ENCODE results near the gene MRPL55.

Gene MRPL55

GRCh38 chr1:228082918-228083870 lies 25.9 kb downstream of the MRPL55 start:
- no peak for DNase-seq

DNA sequence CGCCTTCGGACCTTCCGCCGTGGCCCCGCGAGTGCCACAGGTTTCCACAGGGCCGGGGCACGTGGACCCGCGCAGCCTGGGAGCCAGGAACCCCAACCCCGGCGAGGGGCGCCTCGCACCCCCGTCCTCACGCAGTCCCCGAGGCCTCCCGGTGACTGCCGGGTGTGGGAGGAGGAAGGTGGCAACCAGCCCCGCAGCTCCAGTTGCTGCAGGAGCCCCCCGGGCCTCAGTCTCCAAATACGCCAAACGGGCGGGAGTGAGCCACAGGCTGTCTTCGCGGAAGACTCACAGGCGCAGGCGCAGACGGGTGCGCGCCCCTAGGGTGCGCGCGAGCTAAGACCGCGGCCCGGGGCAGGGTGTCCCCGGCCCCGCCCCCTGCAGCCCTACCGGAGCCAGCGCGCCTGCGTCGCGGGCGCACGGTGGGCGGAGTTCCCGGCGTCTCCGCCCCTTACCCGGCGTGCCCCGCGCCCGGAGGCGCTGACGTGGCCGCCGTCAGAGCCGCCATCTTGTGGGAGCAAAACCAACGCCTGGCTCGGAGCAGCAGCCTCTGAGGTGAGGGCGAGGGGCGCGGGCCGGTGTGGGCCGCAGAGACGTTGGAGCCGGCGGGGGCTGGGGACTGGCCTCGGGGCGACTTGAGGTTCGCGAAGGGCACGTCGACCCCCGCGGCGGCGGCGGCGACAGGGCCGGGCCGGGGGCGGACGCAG lies 26.7 kb downstream of the MRPL55 start, which contains the start of gene ARF1:
TSS of gene ARF1 (plus strand) at position 495 of the 704 bp plus-strand sequence. CDS start 14,407 bp downstream, outside the sequence.
- peak; percentile 80 to 81 for DNase-seq

DNA sequence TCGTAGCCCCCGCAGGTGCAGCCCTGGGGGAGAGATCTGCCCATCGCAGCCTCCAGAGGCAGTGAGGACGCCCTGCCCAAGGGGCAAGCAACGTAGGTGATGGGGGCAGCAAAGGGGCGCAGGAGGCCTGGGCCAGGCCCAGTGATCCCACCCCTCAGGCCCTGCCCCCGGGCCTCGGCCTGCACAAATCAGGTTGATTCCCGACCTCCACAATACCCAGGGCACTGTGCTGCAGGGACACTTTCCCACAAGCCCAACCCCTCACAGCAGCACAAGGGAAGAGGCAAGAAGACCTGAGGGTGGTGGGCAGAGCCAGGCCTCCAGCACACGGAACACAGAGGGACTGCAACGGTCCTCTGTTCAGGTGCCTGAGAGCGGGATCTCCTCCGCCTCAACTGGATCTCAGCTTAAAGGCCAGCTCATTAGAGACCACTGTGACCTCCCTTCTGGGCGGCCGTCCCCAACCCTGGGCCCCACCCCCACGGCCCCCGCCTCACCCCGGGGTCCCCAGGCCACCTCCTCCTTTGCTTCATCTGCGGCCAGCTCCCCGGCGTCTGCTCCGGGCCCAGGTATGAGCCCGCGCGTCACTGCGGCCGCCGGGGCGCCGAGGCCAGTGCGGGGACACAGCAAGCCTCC lies 27.4 kb downstream of the MRPL55 start:
- DNase-seq, result no peak

- DNase-seq, result no peak
Observed at GRCh38 chr1:228081144-228081543, 28.0 kb downstream of the MRPL55 start.

DNA sequence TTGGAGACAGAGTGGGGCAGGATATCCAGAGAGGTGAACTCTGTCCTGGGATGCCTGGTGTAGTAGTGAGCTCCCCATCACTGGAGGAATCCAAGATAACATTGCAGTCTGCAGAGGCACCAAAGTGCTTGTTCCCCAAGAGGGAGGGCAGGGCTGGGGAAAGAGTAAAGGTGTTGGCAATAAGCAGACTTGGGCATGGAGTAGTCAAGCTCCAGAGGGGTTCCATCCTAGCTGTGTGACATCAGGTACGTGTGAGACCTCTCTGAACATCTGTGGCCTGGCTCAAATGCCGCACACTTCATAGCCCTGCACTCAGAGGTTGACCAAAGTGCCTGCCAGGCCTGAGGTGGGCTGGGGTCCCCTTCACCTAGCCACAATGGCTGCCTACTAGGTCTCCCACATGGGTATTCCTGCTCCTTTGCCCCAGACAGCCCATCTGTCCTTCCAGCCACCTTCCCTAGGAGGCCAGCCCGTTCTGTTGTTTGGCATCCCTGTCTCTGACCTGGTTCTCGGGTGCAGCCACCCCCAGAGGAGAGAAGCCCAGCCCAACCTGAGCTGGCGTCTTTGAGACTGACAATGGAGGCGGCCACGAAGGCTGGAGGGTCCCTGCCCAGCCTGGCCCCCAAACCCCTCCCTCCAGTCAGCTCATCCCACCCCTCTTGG lies 29.4 kb downstream of the MRPL55 start:
- DNase-seq, result no peak

GRCh38 chr1:228079013-228079412 lies 30.1 kb downstream of the MRPL55 start:
- DNase-seq, result no peak

DNA sequence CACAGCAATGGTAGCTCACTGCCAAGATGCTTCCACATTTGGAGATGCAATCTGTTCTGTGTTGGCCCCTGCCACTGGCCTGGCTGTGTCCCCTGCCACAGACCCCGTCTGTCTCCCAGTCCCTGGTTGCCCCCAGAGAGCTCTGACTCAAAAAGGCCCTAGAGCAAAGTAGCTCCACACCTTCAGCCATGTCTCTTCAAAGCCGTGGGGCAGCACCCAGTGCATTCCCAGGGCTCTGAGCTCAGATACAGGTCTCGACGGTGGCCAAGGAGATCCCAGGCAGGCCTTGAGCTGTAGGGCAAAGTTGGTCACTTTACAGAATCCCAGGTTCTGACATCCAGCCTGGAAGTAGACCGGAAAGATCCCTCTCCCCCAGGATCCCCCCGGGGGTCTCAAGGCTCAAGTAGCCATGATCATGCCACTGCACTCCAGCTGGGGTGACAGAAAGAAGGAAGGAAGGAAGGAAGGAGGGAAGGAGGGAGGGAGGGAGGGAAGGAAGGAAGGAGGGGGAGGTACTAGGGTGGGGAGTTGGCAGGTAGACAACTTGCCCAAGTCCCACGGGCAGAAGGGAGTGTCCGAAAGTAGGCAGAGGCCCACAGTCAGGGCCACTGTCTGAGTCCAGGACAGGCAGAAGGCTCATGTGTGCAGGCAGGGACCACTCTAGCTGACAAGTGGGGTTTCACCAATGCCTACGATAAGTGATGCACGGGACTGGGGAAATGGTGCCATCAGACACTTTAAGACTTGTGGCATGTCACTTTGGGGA lies 31.4 kb downstream of the MRPL55 start:
- no peak for DNase-seq

GRCh38 chr1:228076796-228077430 lies 32.2 kb downstream of the MRPL55 start:
- DNase-seq, result no peak

DNA sequence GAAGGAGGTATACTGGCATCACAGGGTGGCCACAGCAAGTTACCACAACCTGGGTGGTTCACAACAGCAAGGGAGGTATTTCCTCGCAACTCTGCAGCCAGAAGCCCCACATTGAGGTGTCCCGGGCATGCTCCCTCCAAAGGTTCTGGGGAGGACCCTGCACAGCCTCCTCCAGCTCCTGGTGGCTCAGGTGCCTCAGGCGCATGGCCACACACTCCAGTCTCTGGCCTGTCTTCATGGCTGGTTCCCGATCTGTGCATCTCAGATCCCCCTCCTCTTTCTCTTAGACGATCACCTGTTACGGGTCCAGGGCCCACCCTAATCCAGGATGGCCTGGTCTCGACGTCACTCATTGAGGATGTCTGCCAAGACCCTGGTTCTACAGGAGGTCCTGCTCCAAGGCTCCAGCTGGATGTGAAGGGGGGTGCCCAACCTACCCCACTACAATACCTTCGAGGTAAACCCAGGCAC lies 33.3 kb downstream of the MRPL55 start:
- DNase-seq, result no peak

DNA sequence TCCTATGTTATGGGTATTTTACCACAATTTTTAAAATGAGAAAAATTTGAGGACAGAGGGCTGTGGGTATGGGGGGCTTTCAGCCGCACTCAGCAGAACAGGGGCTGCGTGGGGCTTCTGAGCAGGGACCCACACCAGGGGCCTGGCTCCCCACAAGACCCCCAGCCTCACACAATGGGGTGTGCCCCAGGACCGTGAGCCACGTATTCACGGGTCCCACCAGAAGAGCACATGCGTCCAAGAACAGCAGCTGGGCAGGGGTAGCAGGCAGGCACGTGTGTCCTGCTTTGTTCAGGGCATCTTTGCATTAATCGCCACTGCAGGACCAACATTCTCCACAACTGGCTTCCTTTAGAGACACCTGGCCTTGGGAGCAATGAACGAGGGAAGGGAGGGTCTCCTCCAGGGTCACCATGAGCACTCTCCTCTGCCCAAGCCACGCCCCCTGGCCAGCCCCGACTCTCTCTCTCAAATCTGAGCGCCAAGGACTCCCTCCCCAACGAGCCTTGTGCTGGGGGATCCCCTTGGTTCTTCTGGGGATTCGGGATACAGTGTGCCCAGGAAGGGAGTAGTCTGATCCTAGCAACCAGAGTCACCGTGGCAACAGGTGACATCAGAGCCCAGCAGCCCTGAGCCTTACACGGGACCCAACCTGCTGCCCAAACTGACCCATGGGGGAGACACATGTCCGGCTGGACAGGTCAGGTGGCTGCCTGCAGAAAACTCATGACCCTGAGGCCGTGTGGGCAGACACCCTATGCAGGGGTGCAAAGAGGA lies 34.0 kb downstream of the MRPL55 start:
- DNase-seq, result no peak

DNA sequence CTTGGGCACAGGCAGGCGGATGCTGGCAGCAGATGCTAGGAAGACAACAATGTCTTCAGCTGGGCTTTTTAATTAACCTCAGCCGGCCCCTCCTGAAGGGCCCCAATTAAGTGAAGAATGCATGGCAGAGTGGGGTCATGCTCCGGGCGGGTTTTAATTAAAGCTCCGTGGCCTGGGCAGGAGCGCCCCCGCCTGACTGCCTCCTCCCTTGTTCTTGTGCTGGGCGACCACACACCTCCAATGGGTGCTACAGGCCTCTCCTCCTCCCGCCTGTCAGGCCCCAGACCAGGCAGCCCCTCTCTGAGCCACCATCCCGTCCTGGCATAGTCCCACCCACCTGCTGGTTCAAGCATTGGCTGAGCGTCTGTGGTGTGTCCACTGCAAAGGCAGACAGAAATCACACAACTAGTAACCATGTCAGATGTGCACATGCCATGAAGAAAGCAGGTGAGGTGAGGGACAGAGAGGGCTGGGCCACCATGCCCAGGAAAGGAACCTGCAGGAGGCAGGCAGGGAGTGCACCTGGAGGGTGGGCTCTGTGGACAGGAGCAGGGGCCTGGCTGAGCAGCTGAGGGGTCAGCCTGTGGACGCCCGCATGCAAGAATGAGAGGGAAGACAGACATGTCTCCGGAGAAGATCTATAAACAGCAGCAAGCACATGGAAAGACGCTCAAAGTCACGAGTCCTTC lies 35.1 kb downstream of the MRPL55 start:
- no peak for DNase-seq

DNA sequence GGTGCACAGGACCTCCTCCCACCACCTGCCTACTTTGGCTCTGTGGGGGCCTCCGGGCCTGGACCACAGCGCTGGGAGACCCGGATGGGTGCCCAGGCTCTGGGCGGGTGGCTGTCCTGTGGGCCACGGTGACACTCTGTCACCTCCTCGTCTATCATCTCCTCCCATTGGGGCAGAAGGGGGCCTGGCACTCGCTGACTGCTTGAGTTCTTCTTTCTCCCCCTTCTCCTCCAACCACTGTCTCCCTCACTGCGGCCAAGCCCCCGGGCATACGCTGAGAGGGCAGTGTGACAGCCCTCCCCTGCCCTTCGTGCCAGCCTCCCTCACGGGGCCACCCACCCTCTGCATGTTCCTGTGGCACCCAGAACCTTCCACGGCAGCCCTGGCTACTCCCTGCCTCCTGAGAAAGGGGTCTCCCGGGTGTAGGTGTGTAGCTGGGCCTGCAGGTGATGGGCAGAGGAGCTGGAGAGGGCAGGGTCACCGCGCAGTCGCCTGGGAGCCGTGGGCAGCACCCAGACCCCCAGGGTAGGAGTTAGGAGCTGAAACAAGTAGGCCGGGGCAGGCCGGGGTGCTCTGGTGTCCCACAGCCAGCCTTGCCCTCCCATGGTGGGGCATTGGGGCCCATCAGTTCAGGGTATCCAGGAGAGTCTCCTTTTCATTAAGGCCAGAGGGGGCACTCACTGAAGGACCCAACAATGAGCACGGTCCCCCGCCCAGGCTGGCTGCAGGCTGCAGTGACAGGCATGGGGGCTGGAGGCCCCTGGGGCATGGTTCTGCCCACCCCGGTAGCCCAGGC lies 35.8 kb downstream of the MRPL55 start:
- DNase-seq, result no peak

DNA sequence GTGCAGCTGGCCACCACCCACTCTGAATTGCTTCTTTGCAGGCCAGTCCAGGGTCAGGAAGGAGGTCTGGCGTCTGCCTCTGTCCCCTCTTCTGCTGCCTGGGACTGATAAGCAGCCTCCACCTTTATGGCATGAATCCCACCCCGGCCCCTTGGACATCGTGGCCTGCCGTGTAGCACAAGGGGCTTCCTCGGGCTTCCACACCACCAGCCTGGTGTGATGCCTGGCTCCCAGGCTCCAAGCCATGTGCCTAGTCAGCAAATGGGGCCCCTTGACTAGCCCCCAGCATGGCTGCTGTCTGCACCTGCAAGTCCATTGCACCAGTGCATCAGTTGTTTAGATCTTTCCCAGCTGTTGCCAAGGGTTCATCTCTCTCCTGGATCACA lies 36.4 kb downstream of the MRPL55 start:
- DNase-seq, result no peak

GRCh38 chr1:228071839-228072657 lies 37.1 kb downstream of the MRPL55 start:
- DNase-seq, result no peak

DNA sequence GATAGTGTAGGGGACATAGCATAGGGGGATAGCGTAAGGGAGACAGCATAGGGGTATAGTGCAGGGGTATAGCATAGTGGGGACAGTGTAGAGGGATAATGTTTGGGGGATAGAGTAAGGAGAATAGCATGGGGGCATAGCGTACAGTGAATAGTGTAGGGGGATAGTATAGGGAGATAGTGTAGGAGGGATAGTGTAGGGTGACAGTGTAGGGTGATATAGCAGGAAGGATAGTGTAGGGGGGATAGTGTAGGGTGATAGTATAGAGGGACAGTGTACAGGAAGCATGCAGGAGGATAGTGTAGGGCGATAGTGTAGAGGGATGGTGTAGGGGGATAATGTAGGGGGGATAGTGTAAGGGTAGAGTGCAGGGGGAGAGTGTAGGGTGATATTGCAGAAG lies 38.2 kb downstream of the MRPL55 start:
- DNase-seq, result no peak

DNA sequence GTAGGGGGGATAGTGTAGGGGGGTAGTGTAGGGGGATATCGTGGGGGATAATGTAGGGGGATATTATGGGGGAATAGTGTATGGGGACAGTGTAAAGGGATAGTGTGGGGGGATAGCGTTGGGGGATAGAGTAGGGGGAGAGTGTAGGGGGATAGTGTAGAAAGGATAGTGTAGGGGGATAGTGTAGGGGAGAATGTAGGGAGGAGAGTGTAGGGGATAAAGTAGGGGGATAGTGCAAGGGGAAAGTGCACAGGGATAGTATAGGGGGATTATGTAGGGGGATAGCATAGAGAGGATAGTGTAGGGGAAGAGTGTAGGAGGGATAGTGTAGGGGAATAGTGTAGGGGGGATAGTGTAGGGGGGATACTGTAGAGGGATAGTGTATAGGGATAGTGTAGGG lies 38.9 kb downstream of the MRPL55 start:
- DNase-seq, result no peak

DNA sequence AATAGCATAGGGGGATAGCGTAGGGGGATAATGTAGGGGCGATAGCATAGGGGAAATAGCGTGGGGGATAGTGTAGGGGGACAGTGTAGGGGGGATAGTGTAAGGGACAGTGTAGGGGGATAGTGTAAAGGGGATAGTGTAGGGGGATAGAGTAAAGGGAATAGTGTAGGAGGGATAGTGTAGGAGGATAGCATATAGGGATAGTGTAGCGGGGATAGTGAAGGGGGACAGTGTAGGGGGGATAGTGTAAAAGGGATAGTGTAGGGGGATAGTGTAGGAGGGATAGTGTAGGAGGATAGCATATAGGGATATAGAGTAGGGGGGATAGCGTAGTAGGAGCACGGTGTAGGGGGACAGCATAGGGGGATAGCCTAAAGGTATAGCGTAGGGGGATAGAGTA lies 40.7 kb downstream of the MRPL55 start:
- no peak for DNase-seq
